Peyer's patch (tissue), 4 donors: Measurements from ENCODE around the gene C2CD4C.

ENCODE experiments used
- POLR2A ChIP-seq, 2 donors: fragments of 450-650 bp; IDR thresholded peaks; one replicate each; pipeline ENCODE4 v1.5.1; 2017; ENCODE audit warnings: antibody characterized with exemption in 2 of 2, mild to moderate bottlenecking in 2 of 2, moderate library complexity in 2 of 2
- TF ChIP-seq, protein P1 (sequence below), 6 experiments: fragments of 450-650 bp in 4 of 6; fragments of 200-600 bp in 2 of 6; sonication (generic) in 1 of 6; IDR thresholded peaks; one replicate each; pipeline ENCODE4 v1.5.1; 2017 to 2019; ENCODE audit warnings: antibody characterized with exemption in 6 of 6, mild to moderate bottlenecking in 3 of 6, moderate library complexity in 1 of 6

DNA sequence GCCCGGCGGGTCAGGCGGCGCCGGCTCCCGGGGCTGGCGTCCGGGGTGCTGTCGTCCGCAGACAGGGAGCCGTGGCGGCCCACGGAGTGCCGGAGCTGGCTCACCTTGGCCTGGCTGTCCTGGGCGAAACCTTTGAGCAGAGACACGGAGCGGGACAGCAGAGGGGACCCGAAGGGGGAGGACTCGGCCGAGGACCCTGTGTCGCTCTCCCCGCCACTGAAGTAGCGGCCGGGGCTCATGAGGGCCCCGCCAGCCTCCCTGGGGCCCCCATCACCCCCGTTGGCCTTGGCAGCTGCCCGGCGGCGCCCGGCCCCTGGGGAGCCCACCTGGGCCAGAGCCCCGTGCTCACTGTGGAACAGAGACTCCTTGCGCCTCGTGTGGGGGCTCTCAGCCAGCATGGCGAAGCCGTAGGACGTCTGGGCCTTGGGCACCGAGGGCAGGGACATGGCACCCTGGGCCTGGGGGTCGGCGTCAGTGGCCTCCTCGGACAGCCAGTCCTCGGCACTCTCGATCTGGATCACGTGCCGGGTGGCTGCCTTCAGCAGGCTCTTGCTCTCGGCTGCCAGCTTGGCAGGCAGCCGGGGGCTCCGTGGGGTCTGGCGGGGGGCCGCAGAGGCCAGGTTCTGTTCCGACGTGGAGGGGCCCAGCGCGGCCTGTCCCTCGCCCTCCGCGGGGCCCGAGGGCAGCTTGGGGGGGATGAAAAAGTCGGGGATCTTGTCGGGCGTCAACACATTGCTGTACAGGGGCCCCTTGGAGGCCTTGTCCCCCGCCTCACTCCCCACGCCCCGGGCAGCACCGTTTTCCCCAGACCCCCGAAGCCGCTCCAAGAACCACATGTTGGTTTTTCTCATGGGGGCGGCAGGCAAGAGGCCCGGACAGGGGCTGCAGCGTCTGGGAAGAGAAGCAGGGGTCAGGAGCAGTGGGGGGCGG, 1.2 kb downstream of the C2CD4C start:
- TF ChIP-seq, protein P1, sequence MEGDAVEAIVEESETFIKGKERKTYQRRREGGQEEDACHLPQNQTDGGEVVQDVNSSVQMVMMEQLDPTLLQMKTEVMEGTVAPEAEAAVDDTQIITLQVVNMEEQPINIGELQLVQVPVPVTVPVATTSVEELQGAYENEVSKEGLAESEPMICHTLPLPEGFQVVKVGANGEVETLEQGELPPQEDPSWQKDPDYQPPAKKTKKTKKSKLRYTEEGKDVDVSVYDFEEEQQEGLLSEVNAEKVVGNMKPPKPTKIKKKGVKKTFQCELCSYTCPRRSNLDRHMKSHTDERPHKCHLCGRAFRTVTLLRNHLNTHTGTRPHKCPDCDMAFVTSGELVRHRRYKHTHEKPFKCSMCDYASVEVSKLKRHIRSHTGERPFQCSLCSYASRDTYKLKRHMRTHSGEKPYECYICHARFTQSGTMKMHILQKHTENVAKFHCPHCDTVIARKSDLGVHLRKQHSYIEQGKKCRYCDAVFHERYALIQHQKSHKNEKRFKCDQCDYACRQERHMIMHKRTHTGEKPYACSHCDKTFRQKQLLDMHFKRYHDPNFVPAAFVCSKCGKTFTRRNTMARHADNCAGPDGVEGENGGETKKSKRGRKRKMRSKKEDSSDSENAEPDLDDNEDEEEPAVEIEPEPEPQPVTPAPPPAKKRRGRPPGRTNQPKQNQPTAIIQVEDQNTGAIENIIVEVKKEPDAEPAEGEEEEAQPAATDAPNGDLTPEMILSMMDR (IDR thresholded peaks at IDR 0.05) = no peak
- TF ChIP-seq POLR2A (IDR thresholded peaks at IDR 0.05) = no peak
